NCI-H526 treated with DMSO at 0.1 percent for 48 hours (cell line): Measurements from ENCODE around the gene NTN5.
A peak's percentile ranks its signal among the peaks of the same experiment; 100 is the strongest.
"Not testable (repeated sequence)": the region's sequence is repeated elsewhere in the genome, so short reads cannot be mapped to it uniquely, and the experiment has no call there.

Source experiments
- DNase-seq: peaks from one replicate; lab custom pipeline; 2025; lab: John Stamatoyannopoulos, UW

Gene NTN5

DNA sequence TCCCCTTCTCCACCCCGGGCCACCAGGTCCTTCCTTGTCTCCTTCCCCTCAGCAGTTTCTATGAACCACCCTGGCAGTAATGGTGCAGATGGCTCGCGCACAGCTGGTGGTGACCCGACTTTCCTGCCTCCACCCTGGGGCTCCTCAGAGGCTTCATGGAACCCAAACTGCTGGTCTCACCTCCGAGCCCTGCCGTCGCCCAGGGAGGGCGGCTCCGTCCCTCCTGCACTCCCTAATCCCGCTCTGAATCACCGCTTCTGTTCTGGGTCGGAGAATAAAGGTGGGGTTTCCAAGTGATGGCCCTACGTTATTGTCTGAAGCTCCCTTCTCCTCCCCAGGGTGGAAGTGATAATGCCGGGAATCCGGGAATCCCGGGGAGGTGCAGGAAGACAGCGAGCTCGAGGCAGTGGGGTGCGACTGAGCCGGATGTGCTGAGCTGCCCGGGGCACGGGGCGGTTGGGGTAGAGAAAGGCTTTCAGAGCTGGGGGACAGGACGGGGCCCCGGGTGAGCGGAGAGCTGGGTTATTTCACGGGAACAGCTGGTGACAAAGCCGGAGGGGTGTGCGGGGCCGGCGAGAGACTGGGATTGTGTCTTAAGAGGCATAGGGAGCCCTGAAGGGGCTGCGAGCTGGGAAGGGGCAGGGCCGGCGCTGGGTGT is 23.7 kb upstream of the NTN5 start:
- peak; percentile 4 for DNase-seq

DNA sequence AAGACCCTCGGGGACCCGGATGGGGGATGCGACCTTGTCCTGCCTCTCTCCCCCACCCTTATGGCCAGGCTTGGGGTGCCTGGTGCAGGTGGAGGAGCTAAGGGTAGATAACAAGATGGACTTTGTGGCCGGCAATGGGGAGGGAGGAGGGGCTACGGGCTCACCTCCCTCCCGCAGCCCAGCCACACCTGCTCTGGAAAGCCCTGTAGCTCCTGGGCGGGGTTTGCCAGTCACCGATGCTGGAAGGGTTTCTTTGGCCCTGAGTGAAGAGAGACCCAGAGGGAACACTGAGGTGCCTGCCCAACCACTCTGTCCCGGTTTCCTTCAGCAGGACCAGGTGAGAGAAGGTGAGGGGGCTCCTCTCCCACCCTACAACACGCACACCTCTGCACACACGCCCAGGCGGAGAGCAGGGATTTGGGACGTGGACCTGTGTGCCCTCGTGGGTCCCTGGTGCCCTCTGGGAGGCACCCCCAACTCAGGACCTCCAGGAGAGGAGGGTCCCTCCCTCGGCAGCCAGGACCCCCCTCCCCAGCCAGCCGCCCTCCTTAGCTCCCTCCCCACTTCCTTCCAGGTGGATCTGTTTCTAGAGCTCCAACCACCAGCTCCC is 23.0 kb upstream of the NTN5 start, which contains the start of gene FUT2:
Gene FUT2, plus strand, starts transcription at position 229 of the 610 bp plus-strand sequence. CDS start 6,986 bp downstream, outside the sequence.
- DNase-seq, result peak; percentile 47

- not testable (repeated sequence) for DNase-seq
These were observed 20.8 kb upstream of the NTN5 start for GRCh38 chr19:48693629-48694028.

GRCh38 chr19:48689449-48689848 is 16.6 kb upstream of the NTN5 start:
- no peak for DNase-seq

DNA sequence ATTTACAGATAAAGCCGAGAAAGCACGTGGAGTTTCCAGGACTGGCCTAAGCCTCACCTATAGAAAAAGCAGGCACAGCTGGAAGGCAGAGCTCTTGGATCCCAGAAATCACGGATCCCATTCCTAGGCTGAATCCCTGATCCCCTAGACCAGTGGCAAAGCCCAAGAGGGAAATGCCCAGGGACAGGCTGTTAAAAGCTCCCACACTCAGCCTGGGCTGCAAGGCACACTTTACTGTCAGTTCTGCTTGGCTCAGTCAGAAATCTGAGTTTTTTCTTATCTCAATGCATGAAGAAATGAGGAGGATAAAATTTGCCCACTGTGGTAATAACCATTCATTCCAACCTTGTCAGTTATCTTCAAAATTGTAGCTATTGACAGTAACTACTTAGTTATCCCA is 15.0 kb upstream of the NTN5 start:
- no peak for DNase-seq

DNA sequence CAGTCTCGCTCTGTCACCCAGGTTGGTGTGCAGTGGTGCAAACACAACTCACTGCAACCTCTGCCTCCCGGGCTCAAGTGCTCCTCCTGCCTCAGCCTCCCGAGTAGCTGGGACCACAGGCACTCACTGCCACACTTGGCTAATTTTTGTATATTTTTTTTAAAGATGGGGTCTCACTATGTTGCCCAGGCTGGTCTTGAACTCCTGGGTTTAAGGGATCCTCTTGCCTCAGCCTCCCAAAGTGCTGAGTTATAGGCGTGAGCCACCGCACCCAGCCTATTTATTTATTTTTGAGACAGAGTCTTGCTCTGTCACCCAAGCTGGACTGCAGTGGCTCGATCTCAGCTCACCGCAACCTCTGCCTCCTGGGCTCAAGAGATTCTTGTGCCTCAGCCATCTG is 13.8 kb upstream of the NTN5 start:
- not testable (repeated sequence) for DNase-seq

DNA sequence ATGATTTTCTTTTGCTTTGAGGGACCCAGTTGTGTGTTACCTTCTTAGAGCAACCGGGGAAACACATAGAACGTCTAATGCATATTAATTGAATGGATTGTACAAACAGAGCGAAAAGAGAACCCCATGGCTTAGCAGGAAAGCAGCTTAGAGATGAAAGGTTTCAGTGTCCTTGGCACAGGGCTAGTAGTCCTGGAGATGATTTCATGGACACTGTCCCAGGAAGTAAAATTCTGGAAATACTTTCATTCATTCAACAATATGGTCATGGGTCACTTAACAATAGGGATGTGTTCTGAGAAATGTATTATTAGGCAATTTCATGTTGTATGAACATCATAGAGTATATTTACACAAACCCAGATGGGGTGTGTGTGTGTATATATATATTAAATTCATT is 13.3 kb upstream of the NTN5 start:
- DNase-seq, result no peak

DNA sequence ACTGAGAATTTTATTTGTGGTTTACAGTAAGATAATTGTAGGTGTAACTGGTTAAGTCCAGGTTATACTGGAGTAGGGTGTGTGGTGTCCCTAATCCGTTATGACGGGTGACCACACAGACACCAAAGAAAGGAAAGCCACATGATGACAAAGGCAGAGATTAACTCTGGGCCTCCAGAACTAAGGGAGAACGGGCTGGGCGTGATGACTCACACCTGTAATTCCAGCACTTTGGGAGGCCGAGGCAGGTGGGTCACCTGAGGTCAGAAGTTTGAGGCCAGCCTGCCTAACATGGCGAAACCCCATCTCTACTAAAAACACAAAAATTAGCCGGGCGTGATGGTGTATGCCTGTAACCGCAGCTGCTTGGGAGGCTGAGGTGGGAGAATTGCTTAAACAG is 12.8 kb upstream of the NTN5 start:
- no peak for DNase-seq

GRCh38 chr19:48683349-48683748 is 10.5 kb upstream of the NTN5 start:
- DNase-seq, result no peak

GRCh38 chr19:48681127-48681470 is 8.3 kb upstream of the NTN5 start:
- DNase-seq, result no peak

DNA sequence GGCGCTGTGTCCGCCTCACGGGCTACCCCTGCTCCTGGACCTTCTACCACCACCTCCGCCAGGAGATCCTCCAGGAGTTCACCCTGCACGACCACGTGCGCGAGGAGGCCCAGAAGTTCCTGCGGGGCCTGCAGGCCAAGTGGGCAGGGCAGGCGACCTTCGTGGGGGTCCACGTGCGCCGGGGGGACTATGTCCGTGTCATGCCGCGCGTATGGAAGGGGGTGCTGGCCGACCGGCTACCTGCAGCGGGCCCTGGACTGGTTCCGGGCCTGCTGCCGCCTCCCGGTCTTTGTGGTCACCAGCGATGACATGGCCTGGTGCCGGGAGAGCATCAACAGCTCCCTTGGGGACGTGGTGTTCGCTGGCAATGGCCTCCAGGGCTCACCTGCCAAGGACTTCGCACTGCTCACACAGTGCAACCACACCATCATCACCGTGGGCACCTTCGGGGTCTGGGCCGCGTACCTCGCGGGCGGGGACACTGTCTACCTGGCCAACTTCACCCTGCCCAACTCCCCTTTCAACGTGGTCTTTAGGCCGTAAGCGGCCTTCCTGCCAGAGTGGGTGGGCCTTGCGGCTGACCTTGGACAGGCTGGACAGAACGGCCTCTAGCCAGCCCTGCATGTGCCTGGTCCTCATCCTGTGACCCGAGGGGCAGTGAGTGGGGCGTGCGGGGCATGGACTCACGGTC is 7.8 kb upstream of the NTN5 start:
- no peak for DNase-seq

DNA sequence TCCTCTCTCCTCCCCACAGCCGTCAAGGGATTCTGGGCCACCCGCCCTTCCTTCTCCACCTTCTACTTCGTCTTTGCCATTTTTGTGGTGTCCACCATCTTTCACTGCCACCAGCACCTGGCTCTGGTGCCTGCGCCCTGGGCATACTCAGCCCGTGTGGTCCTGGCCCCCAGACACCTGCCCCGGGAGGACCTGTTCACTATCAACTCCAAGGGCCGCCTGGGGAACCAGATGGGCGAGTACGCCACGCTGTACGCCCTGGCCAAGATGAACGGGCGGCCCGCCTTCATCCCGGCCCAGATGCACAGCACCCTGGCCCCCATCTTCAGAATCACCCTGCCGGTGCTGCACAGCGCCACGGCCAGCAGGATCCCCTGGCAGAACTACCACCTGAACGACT is 7.2 kb upstream of the NTN5 start:
- not testable (repeated sequence) for DNase-seq

DNA sequence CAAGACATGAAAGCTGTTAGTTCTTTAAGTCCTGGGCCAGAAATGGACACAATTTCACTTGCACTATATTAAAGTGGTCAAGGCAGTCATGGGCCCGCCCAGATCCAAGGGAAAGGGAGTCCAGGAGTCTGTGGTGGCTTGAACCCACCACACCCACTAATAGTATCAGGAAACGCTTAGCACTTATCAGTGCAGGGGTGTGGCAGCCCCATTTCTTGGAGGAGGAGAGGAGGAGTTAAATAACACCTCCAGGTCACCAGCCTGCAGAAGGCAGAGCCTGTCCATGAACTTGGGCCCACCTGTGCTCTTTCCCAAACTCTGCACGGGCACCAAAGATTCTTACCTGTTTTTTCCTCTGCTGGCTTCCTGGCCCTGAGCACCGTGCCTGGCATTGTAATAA is 5.4 kb upstream of the NTN5 start:
- no peak for DNase-seq

DNA sequence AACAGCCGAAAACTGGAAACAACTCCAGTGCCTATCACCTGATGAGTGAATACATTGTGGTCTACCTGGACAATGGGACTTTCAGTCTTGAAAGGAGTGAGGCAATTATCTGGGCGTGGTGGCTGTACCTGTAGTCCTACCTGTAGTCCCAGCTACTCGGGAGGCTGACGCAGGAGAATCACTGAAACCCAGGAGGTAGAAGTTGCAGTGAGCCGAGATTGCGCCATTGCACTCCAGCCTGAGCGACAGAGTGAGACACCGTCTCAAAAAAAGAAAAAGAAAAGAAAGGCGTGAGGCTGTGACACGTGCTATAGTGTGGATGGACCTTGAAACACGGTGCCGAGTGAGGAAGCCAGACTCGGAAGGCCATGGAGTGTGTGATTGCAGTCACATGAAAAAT is 4.1 kb upstream of the NTN5 start:
- DNase-seq, result no peak

- DNase-seq, result no peak
These were observed 3.7 kb upstream of the NTN5 start for GRCh38 chr19:48676487-48676886.

- peak; percentile 63 for DNase-seq
These were observed 2.4 kb upstream of the NTN5 start for GRCh38 chr19:48674921-48675824.

DNA sequence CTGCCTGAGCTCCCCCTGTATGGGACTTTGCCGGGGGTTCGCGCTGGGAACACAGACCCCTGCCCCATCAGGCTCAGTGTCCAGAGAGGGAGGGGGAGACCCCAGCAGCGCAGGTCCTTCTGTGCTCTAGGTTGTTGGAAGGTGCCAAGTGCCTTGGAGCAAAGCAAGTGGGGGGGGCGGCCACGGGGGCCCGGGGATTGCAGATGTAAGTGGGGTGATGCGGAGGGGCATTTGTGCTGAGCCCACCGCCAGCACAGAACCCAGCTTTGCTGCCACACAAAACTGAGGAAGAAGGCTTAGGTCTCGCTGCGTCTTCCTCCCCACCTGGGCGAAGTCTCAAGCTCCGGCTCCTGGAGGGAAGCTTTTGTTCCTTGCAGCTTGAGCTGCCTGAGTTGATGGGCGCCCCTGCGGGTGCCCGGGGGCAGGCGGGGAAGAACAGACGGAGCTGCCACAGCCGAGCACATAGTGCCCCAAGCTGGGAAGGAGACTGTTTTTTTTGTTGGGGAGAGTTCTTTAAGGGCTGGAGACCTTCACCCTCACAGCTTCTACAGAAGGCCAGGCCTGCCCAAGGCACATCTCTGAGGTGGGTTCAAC is 1.5 kb upstream of the NTN5 start:
- no peak for DNase-seq

DNA sequence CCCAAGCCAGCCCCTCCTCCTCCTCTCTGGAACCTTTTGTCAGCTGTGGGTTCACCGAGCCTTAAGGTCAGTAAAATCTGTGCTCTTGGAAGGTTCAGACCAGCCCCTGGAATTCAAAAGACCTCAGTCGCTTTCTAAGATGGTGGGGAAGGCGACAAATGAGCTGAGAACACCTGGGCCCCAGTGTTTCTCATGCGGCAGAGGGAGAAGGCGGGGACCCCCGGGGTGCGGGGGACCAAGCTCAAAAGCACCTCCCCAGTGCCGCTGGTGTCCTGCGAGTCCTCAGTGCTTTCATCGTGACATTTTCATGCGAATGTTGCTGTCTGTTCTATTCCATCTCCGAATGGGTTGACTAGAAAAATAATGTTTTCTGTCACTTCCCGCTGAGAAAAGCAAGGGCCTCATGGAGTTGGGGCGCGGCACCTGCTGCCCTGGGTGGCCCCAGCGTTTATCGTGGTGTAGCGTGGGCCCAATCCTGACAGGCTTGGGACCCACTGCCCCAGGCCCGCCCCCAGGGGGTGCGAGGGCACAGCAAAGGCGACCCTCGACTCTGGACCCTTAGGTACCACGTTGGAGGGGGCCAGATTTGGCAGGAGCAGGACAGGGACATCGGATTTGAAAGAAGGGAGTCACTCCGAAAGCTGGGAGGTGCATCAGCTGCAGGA is 751 bp upstream of the NTN5 start:
- no peak for DNase-seq

GRCh38 chr19:48671446-48671995 is 1.3 kb downstream of the NTN5 start:
- no peak for DNase-seq

- no peak for DNase-seq
These were observed 1.9 kb downstream of the NTN5 start for GRCh38 chr19:48670699-48671445.
